Jurkat, Clone E6-1 (cell line): ENCODE data around the gene BCAS3.

Experiments
- DNase-seq: peaks from one replicate; pipeline ENCODE4 v3.0.0-alpha.2; 2011; ENCODE audit warnings: low read depth, low spot score
- H3K4me3 ChIP-seq: 2 replicates; pipeline ENCODE4 v1.5.1; 2011; ENCODE audit warnings: mild to moderate bottlenecking, low read length, control low read depth, moderate library complexity

BCAS3 gene

DNA sequence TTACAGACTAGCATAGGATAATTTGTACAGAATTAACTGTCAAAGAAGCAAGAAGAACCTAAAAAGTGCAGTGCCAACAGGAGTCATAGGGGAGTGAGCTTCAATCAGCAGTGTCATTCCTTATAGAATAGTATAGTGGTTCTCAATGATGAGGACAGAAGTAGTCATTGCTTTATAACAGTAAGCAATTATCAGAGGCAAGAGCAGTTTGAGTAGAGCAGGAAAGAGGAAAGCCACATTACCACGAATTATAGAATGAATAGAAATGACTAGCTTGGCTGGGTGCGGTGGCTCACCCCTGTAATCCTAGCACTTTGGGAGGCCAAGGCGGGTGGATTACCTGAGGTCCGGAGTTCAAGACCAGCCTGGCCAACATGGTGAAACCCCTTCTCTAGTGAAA, 512.3 kb downstream of the BCAS3 start:
- H3K4me3 ChIP-seq: no peak overlapping the region
- DNase-seq: no peak

DNA sequence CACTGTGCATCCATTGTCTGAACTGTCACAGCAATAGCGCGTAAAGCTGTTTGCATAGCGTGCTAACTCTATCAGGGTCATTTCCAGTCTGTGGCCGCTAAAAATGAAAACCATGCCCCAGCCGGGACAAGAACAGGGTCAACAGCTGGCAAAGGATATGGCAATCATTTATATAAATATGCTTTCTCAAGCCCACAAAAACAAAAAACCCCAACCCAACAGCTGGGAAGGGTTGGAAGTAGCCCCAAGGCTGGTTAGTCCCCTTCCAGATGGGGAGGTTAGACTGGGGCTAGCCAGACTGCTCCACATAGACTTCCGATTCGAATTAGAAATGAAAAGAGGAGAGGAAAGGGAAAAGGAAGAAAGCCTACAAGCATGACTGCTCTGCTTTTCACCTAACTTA, 518.7 kb downstream of the BCAS3 start:
- no peak for DNase-seq
- no peak overlapping the region for H3K4me3 ChIP-seq

DNA sequence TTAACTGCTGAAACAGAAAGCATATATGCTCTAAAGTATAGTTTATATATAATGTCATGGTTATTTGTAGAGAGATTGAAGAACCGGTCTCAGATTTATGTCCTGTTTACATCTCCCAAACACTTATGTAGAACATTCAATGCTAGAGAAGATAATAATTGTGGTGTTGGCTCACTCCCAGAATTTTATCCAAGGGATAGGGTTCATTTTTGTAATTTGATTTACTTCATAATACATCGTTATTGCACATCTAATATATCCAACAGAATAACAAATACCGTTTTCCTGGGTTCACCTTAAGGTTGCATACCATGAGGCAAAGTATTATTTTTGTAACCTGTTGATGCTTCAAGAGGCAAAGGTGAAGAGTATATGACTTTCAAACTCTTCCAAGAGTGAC, 519.1 kb downstream of the BCAS3 start:
- DNase-seq: no peak
- H3K4me3 ChIP-seq: no peak overlapping the region

DNA sequence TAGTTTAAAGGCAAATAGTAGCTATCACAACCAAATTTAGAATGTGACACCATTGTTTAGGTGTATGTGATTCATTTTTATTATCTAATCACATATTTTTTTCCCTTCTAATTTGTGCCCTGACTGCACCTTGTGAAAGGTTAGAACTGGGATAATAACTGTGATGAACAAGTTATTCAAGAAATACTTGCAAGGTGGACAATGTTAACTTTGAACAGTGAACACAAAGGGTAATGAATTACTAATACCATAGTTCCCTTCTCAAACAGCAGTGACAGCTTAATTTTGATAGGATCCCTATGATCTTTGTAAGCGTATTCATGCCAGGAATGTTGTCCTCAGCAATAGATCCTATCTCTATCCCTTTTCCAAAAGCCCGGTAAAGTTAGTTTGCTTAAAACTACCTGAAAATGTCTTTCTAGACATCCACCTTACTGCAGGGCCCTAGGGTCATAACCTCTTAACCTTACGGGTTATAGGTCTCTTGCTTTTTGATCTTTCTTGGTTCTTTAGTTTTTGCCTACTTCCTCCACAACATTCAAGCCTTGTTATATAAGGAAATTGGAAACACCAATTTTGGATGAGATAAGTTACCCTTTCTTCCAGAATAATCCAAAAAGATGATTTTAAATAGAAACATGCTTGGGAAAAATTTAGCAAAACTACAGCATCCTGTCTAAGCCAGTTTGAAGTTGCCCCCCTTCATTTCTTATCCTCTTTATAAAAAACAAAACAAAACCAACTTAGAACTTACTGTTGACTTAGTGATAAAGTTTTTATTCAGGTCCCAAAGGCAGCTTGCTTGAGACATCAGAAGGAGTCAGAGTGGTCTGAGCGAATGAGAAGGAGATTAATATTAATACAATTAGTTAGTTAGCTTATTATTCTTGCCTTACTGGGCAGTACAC, 522.0 kb downstream of the BCAS3 start:
- DNase-seq: no peak

DNA sequence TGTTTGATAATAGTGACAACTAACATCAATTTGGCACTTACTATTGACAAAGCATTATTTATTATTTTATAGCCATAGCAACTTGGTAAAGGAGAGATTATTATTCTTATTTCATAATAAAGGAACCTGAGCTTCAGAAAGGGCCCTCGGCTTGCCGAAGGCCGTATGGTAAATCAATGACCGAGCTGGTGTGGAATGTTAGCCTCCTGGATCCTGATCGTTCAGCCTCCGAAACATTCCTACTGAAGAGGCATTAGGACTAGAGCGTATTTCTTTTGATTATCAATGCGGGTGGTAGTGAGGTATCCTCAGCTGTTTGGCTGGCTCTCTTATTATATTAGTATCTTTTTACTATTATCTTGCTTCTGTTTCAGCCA, 522.7 kb downstream of the BCAS3 start:
- no peak for DNase-seq

More for the DNA sequence above, 522.0 kb downstream of the BCAS3 start:
- H3K4me3 ChIP-seq: no peak overlapping the region

DNA sequence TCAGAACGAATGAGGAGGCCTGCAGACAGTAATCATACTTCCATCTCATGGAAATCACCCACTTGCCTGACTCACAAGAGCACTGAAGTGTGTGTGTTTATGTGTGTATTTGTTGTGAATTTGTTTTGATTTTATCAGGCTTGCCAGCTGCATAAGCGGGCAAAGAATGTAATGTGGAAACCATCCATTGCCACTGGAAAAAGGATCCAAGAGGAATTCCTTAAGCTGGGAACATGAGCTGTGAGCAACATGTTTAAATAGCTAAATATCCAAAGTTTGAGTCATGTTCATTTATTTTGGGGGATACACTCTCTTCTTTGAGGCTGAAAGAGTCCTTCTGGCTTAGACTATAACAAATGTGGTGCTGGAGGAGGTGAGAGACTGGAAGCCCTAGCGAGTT, 523.6 kb downstream of the BCAS3 start:
- H3K4me3 ChIP-seq: no peak overlapping the region

More for the DNA sequence above, 522.7 kb downstream of the BCAS3 start:
- no peak overlapping the region for H3K4me3 ChIP-seq

DNA sequence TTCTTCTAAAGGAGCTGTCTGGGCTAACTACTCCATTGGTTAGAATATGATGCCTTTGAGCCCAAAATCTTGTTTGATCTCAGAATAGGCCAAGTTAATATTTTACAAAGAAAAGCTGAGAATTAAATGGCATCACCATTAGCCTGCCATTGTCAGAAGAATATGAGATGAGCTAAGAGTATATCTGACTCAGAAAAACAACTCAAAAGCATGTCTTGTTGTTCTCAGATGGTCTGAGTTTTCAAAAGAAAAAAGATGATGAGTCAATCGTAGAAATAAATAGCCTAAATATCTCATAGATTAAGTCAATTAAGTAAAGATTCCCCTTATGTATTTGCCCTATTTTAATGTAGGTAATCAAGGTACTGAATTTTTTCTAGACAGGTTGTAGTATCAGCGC, 524.9 kb downstream of the BCAS3 start:
- DNase-seq: no peak
- no peak overlapping the region for H3K4me3 ChIP-seq

More for the DNA sequence above, 523.6 kb downstream of the BCAS3 start:
- DNase-seq: no peak

DNA sequence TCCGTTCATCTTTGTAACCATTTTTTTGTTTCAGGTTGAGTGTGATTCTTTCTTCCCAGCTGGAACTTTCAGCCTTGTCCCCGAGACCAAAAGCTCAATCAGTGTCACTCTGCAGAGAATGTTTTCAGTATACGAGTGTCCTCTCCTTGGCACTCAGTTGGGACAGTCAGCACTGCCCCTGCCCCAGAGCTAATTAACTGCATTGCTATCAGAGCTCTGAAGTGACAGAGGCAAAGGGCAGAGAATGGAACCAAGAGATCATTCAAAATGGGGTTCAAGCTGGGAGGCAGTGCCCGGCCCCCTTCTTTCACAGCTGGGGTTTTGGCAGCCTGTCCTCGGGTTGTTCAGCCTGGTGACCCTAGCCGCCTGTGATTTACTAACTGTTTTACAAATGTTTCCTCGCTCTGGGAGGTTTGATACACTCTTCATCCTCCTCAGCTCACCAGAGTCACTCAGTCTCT, 526.0 kb downstream of the BCAS3 start:
- no peak for DNase-seq

DNA sequence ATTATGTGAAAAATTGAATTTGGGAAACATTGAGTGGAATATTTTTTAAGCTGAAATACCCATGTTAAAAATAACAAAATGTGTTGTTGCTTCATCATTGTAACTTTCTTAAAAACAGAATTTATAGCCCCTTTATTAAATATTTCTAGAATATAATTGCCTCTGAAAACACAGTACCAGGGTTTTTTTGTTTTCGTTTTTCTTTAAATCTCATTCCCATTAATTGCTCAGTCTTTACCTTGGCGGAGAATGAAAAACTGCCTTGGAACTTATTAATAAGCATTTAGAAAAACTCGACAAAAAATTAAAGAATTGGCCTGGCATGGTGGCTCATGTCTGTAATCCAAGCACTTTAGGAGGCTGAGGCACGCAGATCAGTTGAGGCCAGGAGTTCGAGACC, 526.8 kb downstream of the BCAS3 start:
- no peak for DNase-seq

More for the DNA sequence above, 526.0 kb downstream of the BCAS3 start:
- no peak overlapping the region for H3K4me3 ChIP-seq

DNA sequence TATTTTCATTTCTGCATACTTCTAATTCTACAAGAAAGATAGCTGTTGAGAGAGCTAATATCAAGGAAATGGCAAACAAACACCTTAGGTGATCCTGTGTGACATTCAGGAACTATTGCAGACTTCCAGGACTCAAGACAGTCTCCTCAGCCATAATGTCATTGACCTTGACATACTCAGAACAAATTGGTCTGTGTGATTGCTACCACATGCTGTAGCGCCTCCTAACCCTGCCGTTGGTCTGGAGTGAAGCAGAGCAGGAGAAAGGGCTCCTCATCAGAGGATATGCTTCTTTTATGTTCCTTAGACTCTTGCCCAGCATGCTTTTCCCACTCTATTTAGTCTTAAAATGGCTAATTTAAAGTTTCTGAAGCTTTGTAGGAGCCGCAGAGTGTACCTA, 527.8 kb downstream of the BCAS3 start:
- no peak for DNase-seq
- no peak overlapping the region for H3K4me3 ChIP-seq

More for the DNA sequence above, 526.8 kb downstream of the BCAS3 start:
- no peak overlapping the region for H3K4me3 ChIP-seq

DNA sequence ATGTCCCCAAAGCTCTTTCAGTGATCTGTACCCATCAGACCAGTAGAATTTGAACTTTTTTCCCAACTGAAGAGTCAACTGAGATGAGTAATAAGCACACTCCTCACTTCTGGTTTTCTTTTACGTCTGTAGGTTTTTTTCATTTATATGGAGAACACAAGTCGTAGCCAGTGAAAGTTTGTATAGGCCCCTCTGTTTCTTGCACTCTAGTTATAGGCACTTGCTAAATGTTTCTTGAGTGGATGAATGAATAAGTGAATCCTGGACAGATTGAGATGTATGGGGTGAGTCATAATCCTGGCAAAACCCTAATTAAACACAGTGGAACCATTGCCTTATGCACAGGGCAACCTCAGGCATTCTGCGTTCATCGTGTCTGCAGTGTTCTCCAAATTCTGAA, 528.3 kb downstream of the BCAS3 start:
- no peak for DNase-seq

DNA sequence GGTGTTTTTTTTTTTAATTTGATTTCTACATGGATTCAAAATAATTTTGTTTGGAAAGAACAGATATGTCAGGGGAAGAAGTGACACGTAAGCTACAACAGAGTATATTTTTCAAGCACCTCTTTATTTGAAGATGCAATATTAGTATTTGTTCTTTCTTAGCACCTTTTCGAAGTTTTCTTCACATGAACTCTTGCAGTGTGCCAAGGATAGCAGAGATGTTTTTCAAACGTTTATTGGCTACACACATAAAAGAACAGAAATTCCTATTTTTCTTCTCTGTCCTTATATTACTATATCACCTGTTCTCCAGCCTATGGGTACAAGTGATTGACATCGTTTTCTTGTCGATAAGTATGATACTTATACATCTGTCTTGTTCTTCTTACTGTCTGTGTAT, 529.3 kb downstream of the BCAS3 start:
- no peak overlapping the region for H3K4me3 ChIP-seq
- no peak for DNase-seq

More for the DNA sequence above, 528.3 kb downstream of the BCAS3 start:
- no peak overlapping the region for H3K4me3 ChIP-seq

DNA sequence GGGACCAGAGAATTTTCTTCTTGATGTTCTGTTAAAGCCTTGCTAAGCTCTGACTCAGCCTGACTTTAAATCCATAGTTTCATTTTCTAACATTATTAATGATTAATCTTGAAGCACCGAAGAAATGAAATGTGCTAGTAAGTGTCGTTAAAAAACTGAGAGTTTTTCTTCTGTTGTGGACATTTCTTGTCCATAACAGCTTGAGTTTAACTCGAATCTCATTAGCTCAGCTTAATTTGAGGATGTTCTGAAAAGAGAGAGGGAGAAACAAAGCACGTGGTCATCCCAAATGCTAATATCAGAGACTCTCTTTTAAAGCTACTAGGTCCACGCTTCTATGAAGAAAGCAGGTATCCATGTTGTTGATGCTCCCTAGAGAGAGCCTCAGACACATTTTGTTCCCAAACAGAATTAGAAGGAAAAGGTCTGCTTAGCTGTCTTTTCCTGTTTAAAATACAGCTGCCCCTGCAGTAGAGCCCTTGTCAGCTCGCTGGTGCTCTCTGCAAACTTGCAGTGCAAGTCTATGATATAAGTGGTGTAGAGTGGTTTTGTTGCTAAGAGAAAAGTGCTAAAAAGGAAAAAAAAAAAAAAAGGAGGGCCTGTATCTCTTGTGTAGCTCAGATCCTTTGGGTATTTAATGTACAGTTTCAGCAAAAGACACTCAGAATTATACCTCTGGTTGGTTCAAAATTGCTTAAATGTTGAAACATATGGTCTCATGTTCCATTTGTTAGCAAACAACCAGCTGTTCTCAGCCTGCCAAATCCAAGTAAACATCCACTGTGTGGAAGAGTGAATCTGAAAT, 530.9 kb downstream of the BCAS3 start:
- no peak overlapping the region for H3K4me3 ChIP-seq
- DNase-seq: no peak

DNA sequence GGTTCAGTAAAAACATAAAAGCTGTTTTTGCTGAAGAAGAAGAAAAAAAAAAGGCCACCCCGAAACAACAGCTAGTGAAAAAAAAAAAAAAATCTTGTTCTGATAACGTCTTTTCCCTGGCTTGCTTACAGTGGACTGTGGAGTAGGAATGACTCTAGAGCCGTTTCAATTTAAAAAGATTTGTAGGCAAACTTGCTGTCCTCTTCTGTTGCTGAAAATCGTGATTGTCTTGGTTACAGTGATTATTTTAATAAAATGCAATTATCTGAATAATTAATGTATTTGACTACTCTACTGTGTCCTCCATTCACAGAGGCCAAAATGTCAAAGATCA, 531.4 kb downstream of the BCAS3 start:
- DNase-seq: no peak

DNA sequence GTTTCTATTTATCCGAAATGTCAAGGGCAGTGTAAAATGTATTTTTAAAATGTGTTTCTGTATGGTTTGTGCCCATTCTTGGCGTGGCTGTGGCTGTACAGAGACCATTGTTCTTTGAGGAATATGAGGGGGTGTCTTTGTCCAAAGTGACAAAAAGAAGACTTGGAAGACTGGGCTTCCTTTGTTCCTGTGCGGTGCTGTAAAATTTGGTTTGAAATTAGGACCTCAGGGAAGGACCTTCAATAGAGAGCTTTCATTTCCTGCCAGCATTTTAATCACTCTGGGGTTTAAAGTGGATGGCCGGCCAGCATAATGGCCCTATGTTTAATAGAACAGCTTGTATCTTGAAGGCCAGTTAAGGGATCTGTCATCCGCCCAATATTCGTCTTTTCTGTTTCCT, 531.9 kb downstream of the BCAS3 start:
- no peak for DNase-seq
- no peak overlapping the region for H3K4me3 ChIP-seq

More for the DNA sequence above, 531.4 kb downstream of the BCAS3 start:
- H3K4me3 ChIP-seq: no peak overlapping the region

DNA sequence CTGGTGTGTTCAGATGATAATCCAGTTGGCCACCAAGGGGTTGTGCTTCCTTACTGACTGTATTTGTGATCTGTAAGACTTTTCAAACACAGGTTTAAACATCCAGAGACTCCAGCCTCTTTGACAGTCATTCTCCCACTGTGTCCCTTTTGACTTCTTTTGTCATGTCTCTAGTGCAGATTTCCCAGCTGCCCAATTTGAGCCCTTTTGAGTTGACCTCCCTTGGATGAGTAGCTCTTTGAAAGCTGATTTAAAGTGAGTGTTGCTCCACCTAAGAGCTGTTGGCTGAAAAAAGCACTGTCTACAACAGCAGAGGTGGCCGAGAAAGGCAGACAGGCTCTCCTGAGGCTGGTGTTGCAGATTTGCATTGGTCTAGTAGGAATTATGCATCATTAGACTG, 533.6 kb downstream of the BCAS3 start:
- DNase-seq: no peak

DNA sequence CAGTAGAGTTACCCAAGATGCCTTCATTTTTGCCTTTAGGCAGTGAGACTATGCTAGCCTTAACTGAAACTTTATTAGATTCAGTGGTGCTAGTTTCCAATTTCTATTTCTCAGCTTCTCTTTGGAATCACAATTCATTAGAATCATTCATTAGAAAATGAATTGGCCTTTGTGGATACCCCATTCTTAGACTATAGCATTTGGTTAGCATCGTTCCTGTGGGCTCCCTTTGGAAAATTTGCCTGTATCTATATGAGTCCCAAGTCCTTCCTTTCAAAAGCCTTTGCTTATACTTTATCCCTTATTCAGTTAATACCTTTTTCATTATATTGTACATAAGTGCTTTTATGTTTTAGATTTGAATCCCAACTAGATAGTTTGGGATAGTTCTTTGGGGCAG, 535.0 kb downstream of the BCAS3 start:
- H3K4me3 ChIP-seq: no peak overlapping the region
- no peak for DNase-seq

More for the DNA sequence above, 533.6 kb downstream of the BCAS3 start:
- no peak overlapping the region for H3K4me3 ChIP-seq

DNA sequence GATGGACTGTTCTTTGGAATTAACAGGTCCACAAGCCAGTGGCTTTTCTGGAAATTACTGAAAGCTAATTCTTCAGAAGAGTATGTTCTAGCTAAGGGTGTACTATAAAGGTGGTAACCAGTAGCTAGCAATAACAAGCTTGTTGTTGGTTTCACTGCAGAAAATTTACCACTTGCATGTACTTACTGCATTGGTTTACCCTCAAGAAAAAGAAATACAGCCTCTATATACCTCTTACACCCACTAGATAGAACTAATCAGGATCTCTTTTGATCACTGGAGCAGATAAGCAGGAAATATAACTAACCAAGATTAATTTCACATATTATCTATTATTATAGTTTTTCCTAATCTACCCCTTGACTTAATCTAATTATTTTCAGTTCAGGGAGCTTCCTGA, 537.1 kb downstream of the BCAS3 start:
- DNase-seq: no peak
- H3K4me3 ChIP-seq: no peak overlapping the region

DNA sequence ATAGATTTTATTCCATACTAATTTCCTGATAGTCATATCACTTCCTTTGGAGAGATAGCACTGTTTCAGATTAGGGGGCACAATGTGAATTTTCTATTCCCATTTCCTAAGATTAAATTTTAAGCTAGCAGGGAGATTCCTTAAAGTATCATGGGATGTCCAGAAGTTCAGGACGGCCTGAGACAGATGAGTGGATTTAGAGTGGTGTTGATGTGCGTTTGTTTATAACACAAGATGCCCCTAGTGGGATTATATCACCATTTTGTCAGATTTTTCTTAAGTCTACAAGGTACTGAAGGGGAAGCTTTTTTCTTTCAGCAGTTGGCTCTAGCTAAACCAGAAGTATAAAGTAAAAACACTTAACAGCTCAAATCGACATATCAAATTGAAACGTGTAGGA, 538.4 kb downstream of the BCAS3 start:
- no peak overlapping the region for H3K4me3 ChIP-seq
- no peak for DNase-seq

DNA sequence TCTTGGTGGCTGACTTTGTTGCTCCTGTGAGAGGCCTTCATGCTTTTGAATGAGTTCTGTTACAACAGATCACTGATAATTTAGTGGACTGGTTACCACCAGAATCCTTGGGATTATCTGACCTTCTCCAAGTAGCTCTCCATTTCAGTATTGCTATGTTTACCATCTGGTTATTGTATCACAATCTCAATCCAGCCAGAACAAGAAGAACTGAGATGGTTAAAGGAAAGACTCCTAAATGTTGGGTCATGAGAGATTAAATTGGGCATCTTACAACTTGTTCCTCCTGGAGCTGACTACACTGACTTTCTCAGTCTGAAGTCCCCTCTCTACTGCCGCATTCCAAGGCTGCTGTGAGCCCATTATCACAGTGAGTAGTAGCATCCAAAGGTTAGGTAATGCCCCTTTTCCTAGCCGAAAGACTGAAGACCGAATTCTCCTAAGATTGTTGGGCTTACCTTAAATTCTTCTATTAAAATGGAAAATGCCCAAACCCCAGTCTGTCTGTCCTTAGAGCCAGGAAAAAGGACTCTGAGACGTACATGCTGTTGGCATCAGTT, 540.3 kb downstream of the BCAS3 start:
- H3K4me3 ChIP-seq: no peak overlapping the region
- no peak for DNase-seq
